T-helper 22 cell (primary cell): ENCODE measurements around the gene SIX1.

Source experiments
- DNase-seq: peaks from one replicate; pipeline ENCODE4 v3.0.0-alpha.2; 2020; ENCODE audit warnings: low read depth

The SIX1 gene

GRCh38 chr14:60648934-60649874 is at the start of gene SIX1:
TSS of gene SIX1 (minus strand) at chr14:60649477. CDS start at chr14:60649189, 288 bp downstream.
- DNase-seq = no peak

- DNase-seq = no peak
Observed at GRCh38 chr14:60695327-60695726, 46.0 kb upstream of the SIX1 start.

- DNase-seq = no peak
Observed at GRCh38 chr14:60691383-60692113, 42.3 kb upstream of the SIX1 start.

GRCh38 chr14:60686865-60687264 is 37.6 kb upstream of the SIX1 start:
- no peak for DNase-seq

GRCh38 chr14:60684203-60684602 is 34.9 kb upstream of the SIX1 start:
- DNase-seq = no peak

GRCh38 chr14:60681271-60681670 is 32.0 kb upstream of the SIX1 start:
- no peak for DNase-seq

GRCh38 chr14:60680511-60680910 is 31.2 kb upstream of the SIX1 start:
- DNase-seq = no peak

- no peak for DNase-seq
Observed at GRCh38 chr14:60679566-60680258, 30.4 kb upstream of the SIX1 start.

- no peak for DNase-seq
Observed at GRCh38 chr14:60677701-60678100, 28.4 kb upstream of the SIX1 start.

- no peak for DNase-seq
Observed at GRCh38 chr14:60670989-60671388, 21.7 kb upstream of the SIX1 start.

- no peak for DNase-seq
Observed at GRCh38 chr14:60668431-60669112, 19.3 kb upstream of the SIX1 start.

- no peak for DNase-seq
Observed at GRCh38 chr14:60665177-60665550, 15.9 kb upstream of the SIX1 start.

- DNase-seq = no peak
Observed at GRCh38 chr14:60662982-60663381, 13.7 kb upstream of the SIX1 start.

- no peak for DNase-seq
Observed at GRCh38 chr14:60661721-60662120, 12.4 kb upstream of the SIX1 start.

GRCh38 chr14:60658909-60659585 is 9.8 kb upstream of the SIX1 start:
- DNase-seq = no peak

GRCh38 chr14:60658211-60658690 is 9.0 kb upstream of the SIX1 start:
- no peak for DNase-seq

- DNase-seq = no peak
Observed at GRCh38 chr14:60657456-60658210, 8.4 kb upstream of the SIX1 start.

- DNase-seq = no peak
Observed at GRCh38 chr14:60656686-60657455, 7.6 kb upstream of the SIX1 start.

GRCh38 chr14:60655898-60656685 is 6.8 kb upstream of the SIX1 start:
- no peak for DNase-seq
